B cell (primary cell): ENCODE results near the gene EXOC6. TPM values are rescaled to one million over a fixed set of nuclear protein-coding genes. Genes with fewer than 3 reads are reported as not detected.

ENCODE experiments used
- ATAC-seq: fragments of 200-7000 bp; cut with Tn5 transposase; one replicate; pipeline ENCODE4 v1.10.0; 2021; ENCODE audit warnings: low read depth, mild to moderate bottlenecking, moderate number of reproducible peaks, moderate library complexity
- CTCF ChIA-PET: fragments of 350-600 bp; sonication (Branson Sonifier 250); formaldehyde crosslinking; loops from one replicate; lab custom pipeline; 2021; ENCODE audit warnings: antibody characterized with exemption, inconsistent platforms; lab: Charles Lee
- POLR2A ChIA-PET: fragments of 350-600 bp; sonication (Branson Sonifier 250); formaldehyde crosslinking; loops from one replicate; lab custom pipeline; 2021; ENCODE audit warnings: antibody characterized with exemption; lab: Charles Lee
- DNase-seq: peaks from one replicate; pipeline ENCODE4 v3.0.0; 2013
- H2AFZ ChIP-seq: 2 replicates; pipeline ENCODE4 v1.6.1; 2012; ENCODE audit warnings: mild to moderate bottlenecking, low read depth, low read length; ENCODE audit not compliant: insufficient read depth, poor library complexity, severe bottlenecking
- H3K27ac ChIP-seq, 2 donors: 1 replicate in 1 of 2; 2 replicates in 1 of 2; pipeline ENCODE4 v1.5.1; 2012 to 2013; ENCODE audit warnings: low read length in 2 of 2, mild to moderate bottlenecking in 2 of 2, moderate library complexity in 1 of 2
- H3K27me3 ChIP-seq, 4 experiments: fragments of 200-600 bp in 1 of 4; sonication (generic) in 1 of 4; replicated peaks in 1 of 4; 1 replicate in 2 of 4; 2 replicates in 2 of 4; pipeline versions ENCODE4 v1.6.1 to v1.7.0; 2013 to 2016; ENCODE audit warnings: low read length in 3 of 4, mild to moderate bottlenecking in 2 of 4, mixed read lengths in 1 of 4, moderate library complexity in 1 of 4; ENCODE audit not compliant: insufficient read depth in 4 of 4, control insufficient read depth in 3 of 4; ENCODE audit errors: control extremely low read depth in 1 of 4
- H3K36me3 ChIP-seq, 2 experiments: replicated peaks in 1 of 2; 1 replicate in 1 of 2; 2 replicates in 1 of 2; pipeline versions ENCODE4 v1.6.1 to v1.7.1; 2013; ENCODE audit warnings: low read length in 1 of 2; ENCODE audit not compliant: insufficient read depth in 2 of 2, control insufficient read depth in 1 of 2; ENCODE audit errors: control extremely low read depth in 1 of 2, extremely low read depth in 1 of 2
- H3K4me1 ChIP-seq, 2 donors: fragments of 200-600 bp in 1 of 2; sonication (generic) in 1 of 2; 1 replicate in 1 of 2; 2 replicates in 1 of 2; pipeline versions ENCODE4 v1.5.1 to v1.6.1; 2013 to 2017; ENCODE audit warnings: low read length in 2 of 2; ENCODE audit not compliant: control insufficient read depth in 2 of 2, insufficient read depth in 2 of 2
- H3K4me2 ChIP-seq: replicated peaks from 2 replicates; pipeline ENCODE3; 2012; ENCODE audit warnings: mild to moderate bottlenecking, low read depth, low read length; ENCODE audit not compliant: poor library complexity, severe bottlenecking
- H3K4me3 ChIP-seq, 5 experiments: fragments of 200-600 bp in 1 of 5; sonication (generic) in 1 of 5; 1 replicate in 3 of 5; 2 replicates in 2 of 5; pipeline versions ENCODE4 v1.5.1 to v1.7.0; 2011 to 2016; ENCODE audit warnings: low read length in 4 of 5, mild to moderate bottlenecking in 4 of 5, low read depth in 2 of 5, control low read depth in 1 of 5, moderate library complexity in 1 of 5; ENCODE audit not compliant: insufficient read depth in 1 of 5; ENCODE audit errors: control extremely low read depth in 1 of 5, extremely low read depth in 1 of 5
- H3K79me2 ChIP-seq: fragments of 200-600 bp; sonication (generic); one replicate; pipeline ENCODE4 v1.6.0; 2016; ENCODE audit warnings: low read length; ENCODE audit not compliant: control insufficient read depth, insufficient read depth
- H3K9ac ChIP-seq: fragments of 200-600 bp; sonication (generic); 2 replicates; pipeline ENCODE4 v1.6.1; 2017; ENCODE audit warnings: mild to moderate bottlenecking, low read length, moderate library complexity
- H3K9me3 ChIP-seq, 3 donors: one replicate each; pipeline versions ENCODE4 v1.6.1 to v1.7.1; 2013; ENCODE audit warnings: low read length in 2 of 3; ENCODE audit not compliant: control insufficient read depth in 2 of 3, insufficient read depth in 1 of 3; ENCODE audit errors: control extremely low read depth in 1 of 3
- H4K20me1 ChIP-seq: 2 replicates; pipeline ENCODE4 v1.6.0; 2012; ENCODE audit warnings: mild to moderate bottlenecking, low read length; ENCODE audit not compliant: insufficient read depth, control insufficient read depth, poor library complexity, severe bottlenecking
- H3K27ac Mint-ChIP-seq: one replicate; pipeline ENCODE4 v1.8.0; 2021; ENCODE audit warnings: mixed read lengths
- H3K27me3 Mint-ChIP-seq: one replicate; pipeline ENCODE4 v1.8.0; 2021; ENCODE audit warnings: mixed read lengths
- H3K4me1 Mint-ChIP-seq: one replicate; pipeline ENCODE4 v1.8.0; 2021; ENCODE audit warnings: mixed read lengths
- H3K4me3 Mint-ChIP-seq: one replicate; pipeline ENCODE4 v1.8.0; 2021; ENCODE audit warnings: mixed read lengths
- H3K9me3 Mint-ChIP-seq: one replicate; pipeline ENCODE4 v1.8.0; 2022; ENCODE audit warnings: mixed read lengths; ENCODE audit not compliant: insufficient read depth
- CTCF ChIP-seq: fragments of 200-600 bp; IDR thresholded peaks from one replicate; pipeline ENCODE4 v1.8.0; 2022; ENCODE audit warnings: antibody characterized with exemption, mild to moderate bottlenecking
- EZH2 ChIP-seq: IDR thresholded peaks from 2 replicates; pipeline ENCODE4 v1.6.1; 2012; ENCODE audit warnings: borderline replicate concordance, low read depth, mild to moderate bottlenecking, moderate library complexity, low read length; ENCODE audit not compliant: insufficient read depth, poor library complexity, severe bottlenecking
- WGBS: methylation state at CpG from one replicate; pipeline ENCODE4 v1.1.5; 2013; ENCODE audit warnings: missing lambda C conversion rate; ENCODE audit not compliant: insufficient coverage; 5-methylcytosine and 5-hydroxymethylcytosine counted together
- intact Hi-C: fragments of 100-400 bp; cut with micrococcal nuclease; formaldehyde crosslinking; loops from one replicate; pipeline ENCODE4 v1.10.0; 2022
- polyA plus RNA-seq: library from polyadenylated mRNA; depleted of rRNA; stranded (reverse); fragments of >200 nt; gene quantifications from 2 replicates; pipeline ENCODE4 v1.2.3, GENCODE V29; 2012
- total RNA-seq, 2 donors: library from RNA; stranded (reverse); fragments of 120-200 nt in 1 of 2; gene quantifications; 1 replicate in 1 of 2; 2 replicates in 1 of 2; pipeline versions ENCODE4 v1.2.3 to v1.2.4, GENCODE V29; 2013 to 2022

The EXOC6 gene
- total and polyA plus RNA-seq, 2 donors (not counting 1 experiment from before 2014, with no cell fraction given): 7.9 to 22.6 TPM

GRCh38 chr10:93023013-93023650 is 174.8 kb downstream of the EXOC6 start:
- WGBS: 100% methylated on average over 1 of the region's 4 CpGs
- no peak overlapping the region for H2AFZ ChIP-seq
- Mint-ChIP-seq H3K9me3 (peaks cover 4% of the 10 kb centered on the region), H3K4me1 (no peaks in the 10 kb centered on the region), H3K27ac (no peak overlapping the region), H3K27me3 (no peaks in the 10 kb centered on the region), H3K4me3 (no peak overlapping the region)
- CTCF ChIA-PET: no interaction called here
- intact Hi-C loops: no loop called here
- no peak overlapping the region for H3K4me2 ChIP-seq
- no peak overlapping the region for H3K4me3 ChIP-seq
- no peaks in the 10 kb centered on the region for H4K20me1 ChIP-seq
- H3K27me3 ChIP-seq: no peaks in the 10 kb centered on the region
- H3K27ac ChIP-seq: no peak overlapping the region
- POLR2A ChIA-PET: no interaction called here
- H3K4me1 ChIP-seq: no peaks in the 10 kb centered on the region
- no peak overlapping the region for H3K9ac ChIP-seq
- peaks cover 5 to 8% of the 10 kb centered on the region in 2 experiments for H3K36me3 ChIP-seq
- no peaks in the 10 kb centered on the region for H3K79me2 ChIP-seq
- H3K9me3 ChIP-seq: no peaks in the 10 kb centered on the region
- no peak for TF ChIP-seq EZH2
- TF ChIP-seq CTCF: no peak
- DNase-seq (no peak), ATAC-seq (no peak)

- no peak for DNase-seq
- Histone ChIP-seq H3K36me3 (peaks cover 5% of the 10 kb centered on the region in 2 experiments), H3K27me3 (no peaks in the 10 kb centered on the region), H3K79me2 (no peaks in the 10 kb centered on the region), H3K4me1 (no peaks in the 10 kb centered on the region), H2AFZ (no peak overlapping the region), H3K9me3 (no peaks in the 10 kb centered on the region), H3K4me2 (no peak overlapping the region), H3K4me3 (no peak overlapping the region), H3K27ac (no peak overlapping the region), H4K20me1 (no peaks in the 10 kb centered on the region), H3K9ac (no peak overlapping the region)
- TF ChIP-seq EZH2: no peak
- no peak for TF ChIP-seq CTCF
- no peak for ATAC-seq
- Mint-ChIP-seq H3K4me1 (no peaks in the 10 kb centered on the region), H3K27me3 (no peaks in the 10 kb centered on the region), H3K27ac (no peak overlapping the region), H3K4me3 (no peak overlapping the region), H3K9me3 (peaks cover 4% of the 10 kb centered on the region)
- intact Hi-C loops: no loop called here
- ChIA-PET CTCF (no interaction called here), POLR2A (no interaction called here)
- WGBS: 83% methylated on average over 1 of the region's 2 CpGs
Measured at GRCh38 chr10:93026072-93026471, 177.8 kb downstream of the EXOC6 start.
